K562 (cell line): Measurements from ENCODE around the gene TRMT1. TPM values are rescaled to one million over a fixed set of nuclear protein-coding genes. Genes with fewer than 3 reads are reported as not detected.

ENCODE experiments used
- BHLHE40 ChIP-seq: IDR thresholded peaks from 2 replicates; pipeline ENCODE4 v1.6.1; 2011; ENCODE audit warnings: low read length, improper control_type of control experiment
- EGR1 ChIP-seq: fragments of 450-650 bp; conservative IDR thresholded peaks from 2 replicates; pipeline ENCODE4 v1.6.1; 2017; ENCODE audit warnings: mild to moderate bottlenecking
- EWSR1 ChIP-seq: fragments of 450-650 bp; IDR thresholded peaks from 2 replicates; pipeline ENCODE4 v1.6.1; 2018; ENCODE audit warnings: borderline replicate concordance, mild to moderate bottlenecking, low read depth, moderate library complexity; ENCODE audit not compliant: partially characterized antibody
- HMG20B ChIP-seq: fragments of 250-450 bp; sonication (Bioruptor Pico); IDR thresholded peaks from 2 replicates; pipeline ENCODE4 v1.5.0; 2021; ENCODE audit warnings: mild to moderate bottlenecking
- IFI16 ChIP-seq: fragments of 250-450 bp; sonication (Bioruptor Pico); IDR thresholded peaks from 2 replicates; pipeline ENCODE4 v2.1.2; 2022; ENCODE audit warnings: mild to moderate bottlenecking, inconsistent platforms
- ILF3 ChIP-seq: fragments of 450-650 bp; IDR thresholded peaks from 2 replicates; pipeline ENCODE4 v1.6.1; 2018; ENCODE audit warnings: antibody characterized with exemption, mild to moderate bottlenecking, moderate library complexity, borderline replicate concordance
- JUN ChIP-seq, 2 experiments: sonication (generic) in 1 of 2; formaldehyde crosslinking in 1 of 2; IDR thresholded peaks; 2 replicates each; pipeline versions ENCODE4 v1.6.1 to v1.8.0; 2012 to 2022; ENCODE audit warnings: borderline replicate concordance in 2 of 2, mild to moderate bottlenecking in 2 of 2, improper control_type of control experiment in 1 of 2, low read depth in 1 of 2, low read length in 1 of 2, missing genetic modification reagents in 1 of 2
- NCOA1 ChIP-seq: fragments of 450-650 bp; IDR thresholded peaks from 2 replicates; pipeline ENCODE4 v1.6.1; 2016; ENCODE audit warnings: low read depth
- PPARD ChIP-seq: fragments of 250-450 bp; sonication (Bioruptor Pico); IDR thresholded peaks from 2 replicates; pipeline ENCODE4 v1.8.0; 2022; ENCODE audit warnings: inconsistent platforms, mild to moderate bottlenecking, moderate library complexity
- SMARCC2 ChIP-seq: fragments of 450-650 bp; IDR thresholded peaks from 2 replicates; pipeline ENCODE4 v1.6.1; 2017; ENCODE audit warnings: antibody characterized with exemption, moderate library complexity, mild to moderate bottlenecking, low read depth
- TFAP4 ChIP-seq: sonication (generic); formaldehyde crosslinking; IDR thresholded peaks from 2 replicates; pipeline ENCODE4 v1.8.0; 2022; ENCODE audit warnings: missing genetic modification reagents, mild to moderate bottlenecking, moderate library complexity, borderline replicate concordance
- XRCC4 ChIP-seq: IDR thresholded peaks from one replicate; pipeline ENCODE4 v1.6.1; 2011; ENCODE audit not compliant: insufficient read depth, insufficient read length; ENCODE audit errors: extremely low read depth
- ZFP91 ChIP-seq: sonication (generic); formaldehyde crosslinking; IDR thresholded peaks from 2 replicates; pipeline ENCODE4 v1.8.0; 2022; ENCODE audit warnings: mild to moderate bottlenecking, missing genetic modification reagents
- ZNF134 ChIP-seq: fragments of 250-450 bp; sonication (Bioruptor Pico); conservative IDR thresholded peaks from 2 replicates; pipeline ENCODE4 v1.4.0; 2020
- ZNF347 ChIP-seq: fragments of 450-650 bp; formaldehyde crosslinking; IDR thresholded peaks from 2 replicates; pipeline ENCODE4 v1.4.0; 2020; ENCODE audit warnings: low read depth, mild to moderate bottlenecking, moderate library complexity
- ZNF436 ChIP-seq: fragments of 250-450, 450-650 bp; sonication (Bioruptor Pico); formaldehyde crosslinking; IDR thresholded peaks from 2 replicates; pipeline ENCODE4 v1.7.0; 2020; ENCODE audit warnings: mild to moderate bottlenecking
- polyA plus RNA-seq, 8 experiments: library from polyadenylated mRNA; depleted of rRNA in 4 of 8; stranded (reverse) in 5 of 8; unstranded in 3 of 8; fragments of >200 nt; fragmentation: Nextera tagmentation in 2 of 8; fragmentation: Illumina TruSeq in 1 of 8; extraction: Ambion mirVana in 2 of 8; extraction: Trizol in 1 of 8; gene quantifications; 2 replicates each; pipeline versions ENCODE4 v1.2.1 to v1.2.3, GENCODE V29; 2011 to 2014; ENCODE audit warnings: inconsistent platforms in 1 of 8, missing spikeins in 1 of 8
- total RNA-seq, 7 experiments: library from RNA; depleted of rRNA in 6 of 7; stranded (reverse); fragments of >200 nt in 6 of 7; fragmentation: Illumina TruSeq in 2 of 7; extraction: Trizol in 2 of 7; gene quantifications; 2 replicates each; pipeline versions ENCODE4 v1.2.1 to v1.2.3, GENCODE V29; 2011 to 2021; ENCODE audit warnings: low replicate concordance in 1 of 7
- TF ChIP-seq, protein P1 (sequence below): fragments of 250-450 bp; sonication (Bioruptor Pico); IDR thresholded peaks from 2 replicates; pipeline ENCODE4 v1.4.0; 2020; ENCODE audit warnings: mild to moderate bottlenecking
- TF ChIP-seq, protein P2 (sequence below): sonication (generic); formaldehyde crosslinking; IDR thresholded peaks from 2 replicates; pipeline ENCODE4 v1.8.1; 2023; ENCODE audit warnings: mild to moderate bottlenecking, missing genetic modification reagents
- TF ChIP-seq, protein P3 (sequence below): fragments of 250-450 bp; sonication (Bioruptor Pico); IDR thresholded peaks from 2 replicates; pipeline ENCODE4 v1.8.0; 2022; ENCODE audit warnings: inconsistent platforms, mild to moderate bottlenecking, moderate library complexity, borderline replicate concordance

TRMT1 gene
- total and polyA plus RNA-seq, 9 of the 15 experiments (the other 6 are each of a cell fraction or from before 2014, with no cell fraction given), result 5.8 to 158 (median 54.3) TPM

DNA sequence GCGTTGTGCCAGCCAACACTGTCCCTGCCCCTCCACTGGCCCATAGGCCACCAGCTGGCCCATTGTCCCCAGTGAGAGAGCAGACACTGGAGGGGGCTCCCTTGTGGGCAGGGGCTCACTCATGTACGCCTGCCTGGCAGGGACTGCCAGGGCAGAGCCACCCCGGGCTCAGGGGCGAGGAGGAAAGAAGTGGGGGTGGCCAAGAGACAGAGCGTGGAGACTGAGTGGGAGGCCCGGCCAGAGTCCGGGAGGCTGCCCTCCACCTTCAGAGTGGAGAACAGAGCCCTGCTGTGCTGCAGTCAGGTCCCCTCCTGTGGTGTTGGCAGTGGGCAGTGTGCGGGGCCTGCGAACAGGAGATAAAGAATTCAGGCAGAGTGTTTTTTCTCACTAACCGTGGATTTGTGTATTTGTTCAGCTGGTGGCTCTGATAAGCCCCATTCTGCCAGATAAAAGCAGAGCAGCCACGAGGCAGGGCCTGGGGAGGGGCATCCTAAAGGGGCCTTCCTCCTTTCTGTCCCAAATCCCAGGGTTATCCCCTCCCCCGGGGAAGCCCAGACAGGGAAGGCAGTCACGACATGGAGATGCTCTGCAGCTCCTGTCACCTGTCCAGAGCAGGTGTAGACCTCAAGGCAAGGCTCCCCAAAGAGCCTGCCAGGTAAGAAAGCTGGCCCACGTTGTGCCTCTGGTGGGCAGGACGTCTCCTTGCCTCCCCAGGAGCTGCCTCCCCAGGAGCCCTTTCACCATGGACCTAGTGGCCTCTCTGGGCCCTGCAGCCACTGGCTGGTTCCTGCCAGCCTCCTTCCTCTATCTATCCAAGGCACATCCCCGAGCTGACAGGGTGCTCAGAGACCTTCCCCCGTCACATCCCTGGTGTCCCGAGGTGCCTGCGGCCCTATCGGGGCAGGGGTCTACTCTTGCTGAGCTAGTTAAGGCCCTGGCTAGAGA lies 46.9 kb downstream of the TRMT1 start (continued):
- TF ChIP-seq JUN (IDR thresholded peaks at IDR 0.05; ENCODE audit: borderline replicate concordance, low read depth, low read length), result no peak; the same call in 1 of the 2 replicates
- TF ChIP-seq JUN (CRISPR knock-in tag; IDR thresholded peaks at IDR 0.05; ENCODE audit: borderline replicate concordance), result no peak
- no peak for TF ChIP-seq HMG20B (CRISPR knock-in tag)
- TF ChIP-seq ZNF436 (CRISPR knock-in tag), result no peak
- TF ChIP-seq NCOA1, result peak; percentile 91
- TF ChIP-seq, protein P1, sequence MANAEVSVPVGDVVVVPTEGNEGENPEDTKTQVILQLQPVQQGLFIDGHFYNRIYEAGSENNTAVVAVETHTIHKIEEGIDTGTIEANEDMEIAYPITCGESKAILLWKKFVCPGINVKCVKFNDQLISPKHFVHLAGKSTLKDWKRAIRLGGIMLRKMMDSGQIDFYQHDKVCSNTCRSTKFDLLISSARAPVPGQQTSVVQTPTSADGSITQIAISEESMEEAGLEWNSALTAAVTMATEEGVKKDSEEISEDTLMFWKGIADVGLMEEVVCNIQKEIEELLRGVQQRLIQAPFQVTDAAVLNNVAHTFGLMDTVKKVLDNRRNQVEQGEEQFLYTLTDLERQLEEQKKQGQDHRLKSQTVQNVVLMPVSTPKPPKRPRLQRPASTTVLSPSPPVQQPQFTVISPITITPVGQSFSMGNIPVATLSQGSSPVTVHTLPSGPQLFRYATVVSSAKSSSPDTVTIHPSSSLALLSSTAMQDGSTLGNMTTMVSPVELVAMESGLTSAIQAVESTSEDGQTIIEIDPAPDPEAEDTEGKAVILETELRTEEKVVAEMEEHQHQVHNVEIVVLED, result 0 out of 2 replicates have a peak, but pooled peaks have one; percentile 4
- TF ChIP-seq XRCC4, result no peak
- TF ChIP-seq IFI16 (CRISPR knock-in tag), result no peak
- no peak for TF ChIP-seq PPARD (CRISPR knock-in tag)
- TF ChIP-seq ILF3, result no peak; the same call in 1 of the 2 replicates
- TF ChIP-seq TFAP4 (CRISPR knock-in tag), result peak; percentile 97
- TF ChIP-seq BHLHE40, result peak; percentile 80
- peak; percentile 33; the same call in 1 of the 2 replicates for TF ChIP-seq ZNF134 (CRISPR knock-in tag)
- TF ChIP-seq, protein P2, sequence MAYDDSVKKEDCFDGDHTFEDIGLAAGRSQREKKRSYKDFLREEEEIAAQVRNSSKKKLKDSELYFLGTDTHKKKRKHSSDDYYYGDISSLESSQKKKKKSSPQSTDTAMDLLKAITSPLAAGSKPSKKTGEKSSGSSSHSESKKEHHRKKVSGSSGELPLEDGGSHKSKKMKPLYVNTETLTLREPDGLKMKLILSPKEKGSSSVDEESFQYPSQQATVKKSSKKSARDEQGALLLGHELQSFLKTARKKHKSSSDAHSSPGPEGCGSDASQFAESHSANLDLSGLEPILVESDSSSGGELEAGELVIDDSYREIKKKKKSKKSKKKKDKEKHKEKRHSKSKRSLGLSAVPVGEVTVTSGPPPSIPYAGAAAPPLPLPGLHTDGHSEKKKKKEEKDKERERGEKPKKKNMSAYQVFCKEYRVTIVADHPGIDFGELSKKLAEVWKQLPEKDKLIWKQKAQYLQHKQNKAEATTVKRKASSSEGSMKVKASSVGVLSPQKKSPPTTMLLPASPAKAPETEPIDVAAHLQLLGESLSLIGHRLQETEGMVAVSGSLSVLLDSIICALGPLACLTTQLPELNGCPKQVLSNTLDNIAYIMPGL (CRISPR knock-in tag), result no peak
- peak; percentile 97 for TF ChIP-seq SMARCC2
- no peak for TF ChIP-seq EWSR1
- TF ChIP-seq ZNF347 (CRISPR knock-in tag), result no peak
- peak; percentile 82 for TF ChIP-seq EGR1
- TF ChIP-seq ZFP91, result no peak
- TF ChIP-seq, protein P3, sequence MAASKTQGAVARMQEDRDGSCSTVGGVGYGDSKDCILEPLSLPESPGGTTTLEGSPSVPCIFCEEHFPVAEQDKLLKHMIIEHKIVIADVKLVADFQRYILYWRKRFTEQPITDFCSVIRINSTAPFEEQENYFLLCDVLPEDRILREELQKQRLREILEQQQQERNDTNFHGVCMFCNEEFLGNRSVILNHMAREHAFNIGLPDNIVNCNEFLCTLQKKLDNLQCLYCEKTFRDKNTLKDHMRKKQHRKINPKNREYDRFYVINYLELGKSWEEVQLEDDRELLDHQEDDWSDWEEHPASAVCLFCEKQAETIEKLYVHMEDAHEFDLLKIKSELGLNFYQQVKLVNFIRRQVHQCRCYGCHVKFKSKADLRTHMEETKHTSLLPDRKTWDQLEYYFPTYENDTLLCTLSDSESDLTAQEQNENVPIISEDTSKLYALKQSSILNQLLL (CRISPR knock-in tag), result no peak
- TF ChIP-seq, all 486 proteins: peak for 157
